ENCODE results near the gene PRLR. TPM values are rescaled to one million over a fixed set of nuclear protein-coding genes. Genes with fewer than 3 reads are reported as not detected.

The PRLR gene
- polyA plus RNA-seq, 3 donors from 2014 or later, result not detected

DNA sequence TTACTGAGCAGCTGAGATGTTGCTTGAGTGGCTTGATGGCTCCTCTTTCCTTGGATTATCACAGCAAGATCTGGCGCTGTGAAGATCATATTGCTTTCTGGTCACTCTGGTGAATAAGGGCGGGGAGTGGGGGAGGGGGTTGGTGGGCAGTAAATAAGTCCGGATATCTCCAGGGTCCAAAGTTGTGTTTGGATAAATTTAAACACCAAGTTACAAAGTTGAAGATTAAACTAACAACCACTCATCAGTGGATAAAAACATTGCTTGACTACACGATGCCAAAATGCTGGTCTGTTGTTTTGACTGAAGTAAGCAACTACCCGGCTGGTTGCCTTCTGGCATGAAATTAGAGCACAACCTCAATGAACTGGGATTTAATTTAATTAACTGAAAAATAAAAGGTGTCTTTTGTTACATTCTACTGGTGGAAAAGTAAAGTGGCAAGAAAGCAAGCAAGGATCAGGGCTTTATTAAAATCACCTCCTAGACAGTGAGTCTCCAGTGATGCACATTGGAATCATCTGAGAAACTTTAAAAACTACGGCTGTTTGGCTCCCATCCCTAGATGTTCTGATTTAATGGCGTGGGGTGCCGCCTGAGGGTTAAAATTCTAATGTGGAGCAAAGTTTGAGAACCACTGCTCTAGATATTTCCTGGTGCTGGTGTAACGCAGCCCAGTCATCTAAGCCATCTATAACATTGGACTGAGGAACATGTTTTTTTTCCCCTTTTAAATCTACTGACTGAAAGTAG, 95.8 kb downstream of the PRLR start:
- DNase-seq, result no peak
- Mint-ChIP-seq H3K4me3 (no peak overlapping the region), H3K27me3 (ENCODE audit: low read depth in 3 of 3) (peaks cover 2 to 3% (median 2%) of the 10 kb centered on the region in 3 donors), H3K9me3 (peaks cover 0 to 4% (median 3%) of the 10 kb centered on the region in 6 donors), H3K36me3 (no peaks in the 10 kb centered on the region), H3K4me1 (no peaks in the 10 kb centered on the region), H3K27ac (no peak overlapping the region)

DNA sequence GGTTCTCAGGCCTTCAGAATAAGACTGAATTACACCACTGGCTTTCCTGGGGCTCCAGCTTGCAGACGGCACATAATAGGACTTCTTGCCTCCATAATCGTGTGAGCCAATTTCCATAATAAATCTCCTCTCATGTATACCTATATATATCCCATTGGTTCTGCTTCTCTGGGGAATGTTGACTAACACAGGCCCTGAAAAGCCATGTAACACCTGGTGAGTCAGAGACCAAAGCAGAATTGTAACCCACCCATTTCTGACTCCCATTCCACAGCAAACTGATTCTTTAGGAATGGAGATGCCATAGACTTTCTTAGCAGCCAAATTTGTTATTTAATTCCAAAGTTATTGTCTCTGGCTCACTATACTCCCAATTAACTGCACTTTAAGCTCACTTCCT, 97.1 kb downstream of the PRLR start:
- H3K4me1 Mint-ChIP-seq, result no peaks in the 10 kb centered on the region

DNA sequence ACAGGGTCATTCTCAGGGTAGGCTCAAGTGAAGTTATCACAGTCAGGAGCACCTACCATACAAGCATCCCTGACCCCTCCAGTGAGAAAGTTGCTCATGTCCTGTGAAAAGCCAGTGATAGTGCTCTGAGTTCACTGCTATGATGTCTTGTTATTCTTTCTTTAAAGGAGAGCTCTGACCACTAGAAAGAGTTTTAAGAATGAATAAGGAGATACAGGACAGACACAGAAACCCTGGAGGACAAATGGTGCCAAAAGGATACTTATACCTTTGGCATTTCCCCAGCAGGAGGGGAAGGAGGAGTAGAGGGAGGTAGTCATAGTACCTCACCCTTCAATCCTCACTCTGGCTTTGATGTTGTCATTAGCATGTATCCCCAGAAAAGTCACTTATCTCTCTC, 98.6 kb downstream of the PRLR start:
- no peak overlapping the region for H3K4me3 Mint-ChIP-seq
- peaks cover 2 to 3% (median 2%) of the 10 kb centered on the region in 3 donors for H3K27me3 Mint-ChIP-seq (ENCODE audit: low read depth in 3 of 3)
- H3K9me3 Mint-ChIP-seq, result peaks cover 0 to 4% (median 3%) of the 10 kb centered on the region in 6 donors
- DNase-seq, result no peak
- H3K27ac Mint-ChIP-seq, result no peak overlapping the region
- H3K4me1 Mint-ChIP-seq, result no peaks in the 10 kb centered on the region
- H3K36me3 Mint-ChIP-seq, result no peaks in the 10 kb centered on the region

More for the DNA sequence above, 97.1 kb downstream of the PRLR start:
- Mint-ChIP-seq H3K4me3 (no peak overlapping the region), H3K36me3 (no peaks in the 10 kb centered on the region), H3K27ac (no peak overlapping the region), H3K27me3 (ENCODE audit: low read depth in 3 of 3) (peaks cover 2 to 3% (median 2%) of the 10 kb centered on the region in 3 donors), H3K9me3 (peaks cover 0 to 4% (median 3%) of the 10 kb centered on the region in 6 donors)
- no peak for DNase-seq

DNA sequence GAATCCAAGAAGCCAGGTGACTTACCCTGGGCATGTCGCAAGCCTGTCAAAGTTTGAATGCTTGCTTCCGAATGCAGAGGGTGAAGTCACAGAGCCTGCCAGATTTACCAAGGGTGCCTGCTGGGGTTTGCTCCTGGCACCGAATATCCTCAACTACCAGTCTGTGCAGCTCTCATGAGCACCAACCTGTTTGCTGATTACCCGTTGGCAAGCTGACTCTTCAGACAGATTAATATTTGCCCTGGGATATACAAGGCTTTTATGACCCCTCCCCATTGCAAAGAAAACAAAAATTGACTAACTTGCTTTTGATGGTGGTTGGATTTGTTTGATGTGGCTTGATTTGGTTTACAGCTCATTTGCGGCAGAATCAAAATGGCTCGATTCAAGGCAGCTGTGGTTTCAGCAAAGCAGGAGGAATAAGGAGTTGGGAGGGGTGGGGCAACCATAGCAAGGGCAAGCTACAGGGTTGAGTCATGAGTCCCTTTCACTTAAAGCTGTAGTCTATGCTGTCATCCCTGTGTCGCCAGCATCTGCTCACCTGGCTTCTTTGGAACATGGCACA, 100.3 kb downstream of the PRLR start:
- no peak overlapping the region for H3K4me3 Mint-ChIP-seq
- H3K9me3 Mint-ChIP-seq, result peaks cover 0 to 4% (median under 1%) of the 10 kb centered on the region in 6 donors
- H3K27me3 Mint-ChIP-seq (ENCODE audit: low read depth in 3 of 3), result peaks cover 0 to 3% (median 2%) of the 10 kb centered on the region in 3 donors
- no peak overlapping the region for H3K27ac Mint-ChIP-seq
- no peaks in the 10 kb centered on the region for H3K36me3 Mint-ChIP-seq
- DNase-seq, result no peak
- H3K4me1 Mint-ChIP-seq, result no peaks in the 10 kb centered on the region

DNA sequence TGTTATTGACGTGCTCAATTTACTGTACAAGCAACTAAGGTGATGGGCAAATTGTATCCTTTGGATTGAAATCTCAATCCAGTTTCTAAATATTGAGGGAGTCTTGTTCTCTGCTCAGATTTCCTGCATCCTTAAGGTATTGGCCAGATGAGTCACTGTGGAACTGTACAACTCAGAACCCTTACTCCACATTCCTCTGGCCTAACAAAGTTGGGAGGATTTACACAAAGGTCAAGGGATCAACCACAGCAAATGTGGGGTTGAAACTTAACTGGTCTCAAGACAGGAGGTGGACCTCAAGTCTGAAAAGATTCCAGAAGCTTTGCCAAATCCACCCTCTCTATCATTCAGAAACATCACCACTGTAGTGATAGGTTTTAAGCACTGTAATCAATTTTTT, 101.0 kb downstream of the PRLR start:
- no peak for DNase-seq
- Mint-ChIP-seq H3K27me3 (ENCODE audit: low read depth in 3 of 3) (peaks cover 0 to 3% (median 2%) of the 10 kb centered on the region in 3 donors), H3K27ac (no peak overlapping the region), H3K4me1 (no peaks in the 10 kb centered on the region), H3K4me3 (no peak overlapping the region), H3K36me3 (no peaks in the 10 kb centered on the region), H3K9me3 (peaks cover 0 to 4% (median under 1%) of the 10 kb centered on the region in 6 donors)

DNA sequence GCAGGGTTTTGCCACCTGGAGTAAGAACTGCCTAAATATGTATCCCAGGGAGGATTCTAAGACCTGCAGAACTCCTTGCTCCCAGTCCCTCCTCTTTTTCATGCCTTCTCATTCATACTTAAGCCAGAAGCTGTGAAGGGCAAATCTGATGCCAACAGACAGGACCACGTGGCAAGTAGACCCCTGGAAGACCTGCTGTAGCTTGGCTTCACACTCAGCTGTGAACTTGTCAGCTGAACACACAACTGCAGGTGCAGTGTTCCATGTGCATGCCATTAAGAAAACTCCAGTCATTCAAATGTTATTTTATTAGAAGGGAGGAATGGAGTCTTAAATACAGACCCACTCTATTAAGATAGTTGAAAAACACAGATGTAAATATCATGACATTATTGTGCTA, 103.3 kb downstream of the PRLR start:
- Mint-ChIP-seq H3K9me3 (peaks cover 0 to 4% (median 0%) of the 10 kb centered on the region in 6 donors), H3K36me3 (no peaks in the 10 kb centered on the region), H3K27me3 (ENCODE audit: low read depth in 3 of 3) (peaks cover 0 to 3% (median 0%) of the 10 kb centered on the region in 3 donors), H3K4me3 (no peak overlapping the region), H3K27ac (no peak overlapping the region), H3K4me1 (no peaks in the 10 kb centered on the region)
- no peak for DNase-seq

DNA sequence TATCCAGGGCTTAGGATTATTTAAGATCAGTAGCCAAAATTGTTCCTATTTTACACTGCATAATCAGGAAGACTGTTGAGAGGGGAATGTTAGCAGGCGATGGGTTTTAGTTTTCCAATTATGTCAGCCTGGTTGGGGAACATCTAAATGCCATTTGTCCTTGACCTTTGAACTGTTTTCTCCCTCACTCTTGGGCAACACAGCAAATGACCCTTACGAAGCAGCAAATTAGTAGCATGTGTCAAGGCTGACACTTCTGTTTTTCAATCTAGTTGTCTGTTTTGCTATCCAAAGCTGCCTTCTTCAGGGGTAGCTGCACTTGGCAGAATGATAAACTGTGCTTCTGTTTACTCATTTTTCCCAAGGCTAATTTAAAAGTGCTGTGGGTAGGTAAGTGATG, 104.5 kb downstream of the PRLR start:
- DNase-seq, result no peak
- peaks cover 0 to 4% (median 0%) of the 10 kb centered on the region in 6 donors for H3K9me3 Mint-ChIP-seq
- no peak overlapping the region for H3K27ac Mint-ChIP-seq
- H3K4me3 Mint-ChIP-seq, result no peak overlapping the region
- no peaks in the 10 kb centered on the region for H3K36me3 Mint-ChIP-seq
- no peaks in the 10 kb centered on the region for H3K27me3 Mint-ChIP-seq (ENCODE audit: low read depth in 3 of 3)
- no peaks in the 10 kb centered on the region for H3K4me1 Mint-ChIP-seq

DNA sequence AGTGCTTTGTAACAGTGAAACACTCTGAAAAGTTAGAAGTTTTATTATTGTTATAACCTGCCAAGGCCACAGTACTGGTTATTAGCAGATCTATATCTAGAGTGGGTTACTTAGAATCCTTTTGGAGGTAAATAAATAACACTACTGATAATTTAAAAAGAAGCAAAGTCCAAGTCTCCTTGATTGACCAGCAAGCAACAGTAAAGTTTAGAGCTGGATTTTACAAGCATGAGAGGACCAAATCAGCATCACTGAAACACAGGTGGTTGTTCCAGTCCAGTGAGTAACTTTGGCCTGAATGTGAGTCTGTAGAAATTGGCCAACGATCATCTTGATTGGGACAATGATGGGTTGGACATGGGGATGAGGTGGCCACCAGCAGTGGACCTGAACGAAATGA, 105.4 kb downstream of the PRLR start:
- Mint-ChIP-seq H3K9me3 (peaks cover 0 to 3% (median 0%) of the 10 kb centered on the region in 6 donors), H3K27me3 (ENCODE audit: low read depth in 3 of 3) (no peaks in the 10 kb centered on the region), H3K36me3 (no peaks in the 10 kb centered on the region)

DNA sequence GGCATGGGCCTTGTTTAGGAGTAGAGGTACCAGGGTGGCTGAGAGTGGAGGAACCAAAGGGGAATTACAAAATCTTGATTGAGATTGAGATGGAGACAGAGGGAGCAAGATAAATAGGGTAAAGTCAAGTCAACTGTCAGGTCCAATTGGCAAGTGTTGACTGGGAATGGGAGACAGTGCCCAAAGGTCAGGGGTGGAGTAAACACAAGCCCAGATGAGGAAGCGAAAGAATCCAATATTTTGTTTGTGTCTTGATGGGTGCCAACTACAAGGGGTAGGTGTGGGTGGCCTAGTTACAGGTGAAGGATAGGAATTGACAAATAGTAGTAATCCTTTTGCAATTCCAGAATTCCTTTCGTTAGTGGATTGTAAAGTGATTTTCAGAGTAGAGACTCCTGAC, 107.5 kb downstream of the PRLR start:
- no peak for DNase-seq
- Mint-ChIP-seq H3K9me3 (peaks cover 0 to 4% (median 0%) of the 10 kb centered on the region in 6 donors), H3K4me1 (no peaks in the 10 kb centered on the region), H3K27ac (no peak overlapping the region), H3K36me3 (no peaks in the 10 kb centered on the region), H3K4me3 (no peak overlapping the region), H3K27me3 (ENCODE audit: low read depth in 3 of 3) (no peaks in the 10 kb centered on the region)

More for the DNA sequence above, 105.4 kb downstream of the PRLR start:
- H3K4me1 Mint-ChIP-seq, result no peaks in the 10 kb centered on the region
- H3K27ac Mint-ChIP-seq, result no peak overlapping the region
- no peak overlapping the region for H3K4me3 Mint-ChIP-seq
- no peak for DNase-seq

DNA sequence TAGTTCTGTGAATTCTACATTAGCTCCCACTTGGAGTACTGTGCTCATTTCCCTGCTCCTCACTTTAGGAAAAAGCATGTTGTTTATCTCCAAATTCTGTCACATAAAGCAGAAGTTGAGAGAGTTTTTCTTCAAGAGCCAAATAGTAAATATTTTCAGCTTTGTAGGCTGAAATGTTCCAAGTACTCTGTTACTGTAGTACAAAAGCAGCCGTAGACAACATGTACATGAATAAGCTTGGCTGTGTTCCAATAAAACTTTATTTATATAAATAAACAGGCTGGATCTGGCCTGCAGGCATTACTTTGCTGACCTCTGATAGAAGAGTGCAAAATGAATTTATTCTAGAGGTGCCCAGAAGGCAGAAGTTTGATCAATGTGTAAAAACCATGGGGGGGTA, 109.6 kb downstream of the PRLR start:
- H3K36me3 Mint-ChIP-seq, result no peaks in the 10 kb centered on the region
- H3K4me1 Mint-ChIP-seq, result no peaks in the 10 kb centered on the region
- H3K4me3 Mint-ChIP-seq, result no peak overlapping the region
- peaks cover 0 to 2% (median 0%) of the 10 kb centered on the region in 6 donors for H3K9me3 Mint-ChIP-seq
- H3K27ac Mint-ChIP-seq, result no peak overlapping the region
- no peak for DNase-seq
- peaks cover 0 to 1% (median 0%) of the 10 kb centered on the region in 3 donors for H3K27me3 Mint-ChIP-seq (ENCODE audit: low read depth in 3 of 3)

DNA sequence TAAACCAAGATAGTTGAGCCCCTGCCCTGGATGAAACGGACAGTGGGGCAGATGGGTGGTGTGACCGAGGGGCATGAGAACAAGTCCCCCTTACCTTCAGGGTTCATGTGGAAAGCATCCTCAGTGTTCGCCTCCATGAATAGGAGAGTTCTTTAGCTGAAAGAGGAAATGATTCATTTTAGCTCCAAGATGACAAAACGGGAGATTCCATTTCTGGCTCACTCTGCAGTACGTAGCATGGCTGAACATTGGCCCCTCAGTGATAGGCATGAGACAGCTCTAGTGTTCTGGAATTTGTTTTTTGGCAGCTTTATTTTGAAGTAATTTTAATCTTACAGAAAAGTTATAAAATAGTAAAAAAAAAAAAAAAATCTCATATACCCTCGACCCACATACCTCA, 112.3 kb downstream of the PRLR start:
- H3K27me3 Mint-ChIP-seq (ENCODE audit: low read depth in 3 of 3), result peaks cover 0 to 6% (median 1%) of the 10 kb centered on the region in 3 donors
- peaks cover 0 to 2% (median 0%) of the 10 kb centered on the region in 6 donors for H3K9me3 Mint-ChIP-seq
- H3K36me3 Mint-ChIP-seq, result no peaks in the 10 kb centered on the region
- no peak for DNase-seq
- H3K4me1 Mint-ChIP-seq, result no peaks in the 10 kb centered on the region
- no peak overlapping the region for H3K4me3 Mint-ChIP-seq
- no peak overlapping the region for H3K27ac Mint-ChIP-seq

DNA sequence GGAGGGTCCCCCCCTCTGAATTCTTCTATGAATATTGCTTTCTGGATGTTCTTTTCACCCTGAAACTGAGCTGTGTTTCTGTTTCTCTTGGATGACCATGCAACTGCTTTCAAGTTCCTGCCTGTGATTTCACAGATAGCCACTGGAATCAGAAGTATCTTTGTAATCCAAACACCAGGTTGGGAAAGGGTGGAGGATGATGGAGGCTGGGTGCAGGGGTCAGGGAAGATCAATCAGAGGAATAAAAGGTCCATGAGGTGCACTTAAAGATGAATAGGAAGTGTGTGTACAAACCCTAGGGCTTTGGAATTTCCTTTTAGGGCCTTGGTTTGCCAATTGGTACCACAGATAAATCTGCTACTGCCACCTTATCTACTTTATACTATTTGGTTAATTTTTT, 114.4 kb downstream of the PRLR start:
- Mint-ChIP-seq H3K27me3 (ENCODE audit: low read depth in 3 of 3) (peaks cover 0 to 6% (median 1%) of the 10 kb centered on the region in 3 donors), H3K4me1 (no peaks in the 10 kb centered on the region), H3K36me3 (no peaks in the 10 kb centered on the region), H3K27ac (no peak overlapping the region), H3K9me3 (peaks cover 0 to 2% (median 0%) of the 10 kb centered on the region in 6 donors), H3K4me3 (no peak overlapping the region)
- no peak for DNase-seq

DNA sequence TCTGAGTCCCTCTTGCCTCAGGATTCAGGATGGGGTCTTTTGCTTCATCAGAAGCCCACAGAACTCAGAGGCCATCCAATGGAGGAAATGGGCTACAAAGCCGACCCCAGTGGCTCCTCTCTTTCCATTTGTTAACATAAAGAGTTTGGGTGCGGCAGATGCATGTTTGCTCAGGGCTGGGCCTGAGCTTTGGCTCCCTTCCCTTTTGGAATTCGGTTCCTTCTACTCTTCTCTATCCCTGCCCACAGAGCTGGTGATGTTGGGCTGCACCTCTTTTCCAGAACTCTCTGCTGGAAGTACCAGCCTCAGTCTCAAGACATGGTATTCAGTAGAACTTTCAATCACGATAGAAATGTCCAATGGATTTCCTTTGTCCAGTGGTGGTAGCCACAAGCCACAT, 115.6 kb downstream of the PRLR start:
- Mint-ChIP-seq H3K27me3 (ENCODE audit: low read depth in 3 of 3) (peaks cover 0 to 6% (median 1%) of the 10 kb centered on the region in 3 donors), H3K36me3 (no peaks in the 10 kb centered on the region), H3K4me3 (no peak overlapping the region), H3K4me1 (no peaks in the 10 kb centered on the region), H3K9me3 (peaks cover 0 to 4% (median 0%) of the 10 kb centered on the region in 6 donors), H3K27ac (no peak overlapping the region)
- DNase-seq, result no peak

DNA sequence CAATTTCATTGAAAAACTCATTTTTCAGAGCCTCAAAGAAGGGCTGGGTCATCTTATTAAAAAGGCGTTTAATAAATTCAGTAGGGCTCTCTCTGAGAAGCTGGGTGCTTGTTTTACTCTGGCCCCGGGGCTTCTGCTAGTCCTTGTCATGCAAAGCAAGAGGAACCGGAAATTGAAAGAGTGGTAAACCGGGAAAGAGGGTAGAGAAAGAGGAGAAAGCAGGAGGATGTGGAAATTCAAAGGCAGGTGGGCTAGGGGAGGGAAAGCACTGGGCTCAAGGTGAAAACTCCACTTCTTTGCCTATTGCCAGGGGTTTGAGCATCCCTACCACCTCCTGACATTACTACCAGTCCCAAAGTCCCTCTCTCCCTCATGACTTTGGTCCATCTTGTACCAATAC, 118.0 kb downstream of the PRLR start:
- Mint-ChIP-seq H3K4me1 (no peaks in the 10 kb centered on the region), H3K27me3 (ENCODE audit: low read depth in 3 of 3) (peaks cover 0 to 11% (median 2%) of the 10 kb centered on the region in 3 donors)

More for the DNA sequence above, 118.0 kb downstream of the PRLR start:
- H3K36me3 Mint-ChIP-seq, result no peaks in the 10 kb centered on the region
- H3K4me3 Mint-ChIP-seq, result no peak overlapping the region
- H3K27ac Mint-ChIP-seq, result no peak overlapping the region
- no peak for DNase-seq
- H3K9me3 Mint-ChIP-seq, result peaks cover 0 to 5% (median 2%) of the 10 kb centered on the region in 6 donors
